HL-60/S4 treated with retinoic acid at 250 ng/mL for 4 days and 3 days (cell line): Measurements from ENCODE around the gene NEK7.
"Not testable (repeated sequence)": the region's sequence is repeated elsewhere in the genome, so short reads cannot be mapped to it uniquely, and the experiment has no call there.

Experiments
- in situ Hi-C: fragments of 300-500 bp; cut with MboI; formaldehyde crosslinking; loops from 2 replicates; pipeline ENCODE4 v1.7.0; 2022; ENCODE audit warnings: low sequenced_read_pairs

NEK7 gene

DNA sequence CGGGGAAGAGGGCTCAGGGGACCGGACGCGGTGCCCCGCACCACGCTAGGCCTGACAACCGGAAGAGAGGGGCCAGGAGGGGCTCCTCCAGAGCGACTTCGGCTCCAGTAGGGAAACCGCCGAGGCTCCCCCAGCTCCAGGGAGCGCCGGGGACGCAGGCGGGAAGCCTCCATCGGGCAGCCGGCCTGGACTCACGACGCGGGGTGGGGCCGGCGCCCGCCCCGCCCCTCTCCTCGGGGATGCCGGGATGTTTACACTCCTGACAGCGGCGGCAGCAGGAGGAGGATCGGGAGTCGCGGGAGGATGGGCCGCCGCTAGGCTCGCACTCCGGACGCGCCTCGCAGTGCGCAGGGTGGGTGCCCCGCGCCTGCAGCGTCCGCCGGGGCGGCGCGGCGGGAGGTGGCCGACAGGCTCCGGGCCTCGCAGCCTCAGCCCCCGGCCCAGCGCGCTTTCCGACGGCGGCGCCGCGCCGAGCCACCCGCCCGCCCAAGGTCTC lies at the start of gene NEK7:
Gene NEK7, plus strand, starts transcription at position 254 of the 496 bp plus-strand sequence. CDS start 75,583 bp downstream, outside the sequence.
- in situ Hi-C loops: no loop called here

DNA sequence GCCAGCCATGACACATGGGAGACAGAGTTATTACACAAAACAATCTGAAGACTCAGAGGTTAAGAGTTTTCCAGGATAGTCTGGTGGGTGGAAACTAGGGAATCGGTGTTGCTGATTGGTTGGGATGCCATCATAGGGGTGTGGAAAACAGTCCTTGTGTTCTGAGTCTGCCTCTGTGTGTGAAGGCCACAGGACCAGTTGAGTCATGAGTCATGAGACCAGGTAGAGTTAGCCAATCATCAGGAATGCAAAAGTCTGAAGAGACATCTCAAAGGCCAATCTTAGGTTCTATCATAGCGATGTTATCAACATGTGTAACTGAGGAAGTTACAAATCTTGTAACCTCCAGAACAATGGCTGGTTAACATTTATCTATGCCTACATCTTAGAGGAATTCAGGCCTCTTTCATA lies 49.7 kb upstream of the NEK7 start:
- in situ Hi-C loops: no loop called here

DNA sequence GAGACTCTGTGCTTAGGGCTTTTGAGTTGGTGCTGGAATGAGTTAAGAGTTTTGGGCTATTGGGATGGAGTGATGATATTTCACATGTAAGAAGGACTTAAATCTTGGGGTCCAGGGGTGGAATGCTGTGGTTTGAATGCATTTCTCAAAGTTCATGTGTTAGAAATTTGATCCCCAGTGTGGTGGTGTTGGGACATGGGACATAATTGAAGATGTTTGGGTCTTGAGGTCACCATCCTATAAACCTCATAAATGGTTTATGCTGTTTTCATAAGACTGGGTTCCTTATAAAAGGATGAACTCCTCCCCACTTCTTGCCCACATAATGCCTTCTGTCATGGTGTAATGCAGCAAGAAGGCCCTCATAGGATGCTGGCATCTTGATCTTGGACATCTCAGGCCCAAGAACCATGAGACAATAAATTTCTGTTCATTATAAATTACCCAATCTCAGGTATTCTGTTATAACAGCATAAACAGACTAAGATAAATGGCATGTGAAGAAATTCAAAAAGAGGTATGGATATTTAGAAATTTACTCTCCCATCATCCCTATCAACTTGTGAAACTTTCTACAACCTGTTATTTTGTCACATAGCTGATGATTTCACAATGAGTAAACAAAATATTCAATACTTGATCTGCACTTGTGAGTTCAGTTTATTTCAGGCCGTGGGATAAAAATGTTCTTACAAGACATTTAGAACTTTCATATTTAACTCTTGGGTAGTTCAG lies 48.0 kb upstream of the NEK7 start:
- in situ Hi-C loops: no loop called here

DNA sequence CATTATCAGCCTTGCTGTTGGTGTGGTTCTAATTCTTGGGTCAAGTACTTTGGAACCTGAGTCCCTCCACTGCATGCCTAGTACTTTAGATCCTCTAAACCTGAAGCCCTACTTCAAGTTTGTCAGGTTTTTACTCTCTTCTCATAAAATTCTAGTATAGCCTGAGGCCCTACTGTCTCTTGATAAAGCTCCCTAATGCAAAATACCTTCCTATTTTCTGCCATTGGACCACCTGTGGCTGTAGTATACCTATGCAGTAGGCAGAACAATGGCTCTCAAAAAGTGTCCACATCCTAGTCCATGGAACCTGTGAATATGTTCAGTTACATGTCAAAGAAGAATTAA lies 47.5 kb upstream of the NEK7 start:
- in situ Hi-C loops: no loop called here

DNA sequence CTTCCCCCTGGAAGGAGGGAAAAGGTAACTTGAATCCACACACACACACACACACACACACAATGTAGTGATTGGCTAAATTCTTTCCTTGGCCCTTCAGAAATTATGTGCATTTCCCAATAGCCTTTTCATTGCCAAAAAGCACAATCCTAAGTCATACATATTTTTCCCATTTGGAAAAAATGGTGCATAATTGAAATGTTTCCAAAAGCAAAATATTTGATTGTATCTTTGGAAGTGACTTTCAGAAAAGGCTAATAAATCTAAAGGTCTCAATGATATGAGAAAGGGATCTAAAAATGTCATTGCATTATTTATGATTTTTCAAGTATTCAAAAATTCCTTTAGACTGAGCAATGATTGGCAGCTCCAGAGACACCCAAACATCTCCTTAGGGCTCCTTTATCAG lies 43.5 kb upstream of the NEK7 start:
- in situ Hi-C loops: no loop called here

DNA sequence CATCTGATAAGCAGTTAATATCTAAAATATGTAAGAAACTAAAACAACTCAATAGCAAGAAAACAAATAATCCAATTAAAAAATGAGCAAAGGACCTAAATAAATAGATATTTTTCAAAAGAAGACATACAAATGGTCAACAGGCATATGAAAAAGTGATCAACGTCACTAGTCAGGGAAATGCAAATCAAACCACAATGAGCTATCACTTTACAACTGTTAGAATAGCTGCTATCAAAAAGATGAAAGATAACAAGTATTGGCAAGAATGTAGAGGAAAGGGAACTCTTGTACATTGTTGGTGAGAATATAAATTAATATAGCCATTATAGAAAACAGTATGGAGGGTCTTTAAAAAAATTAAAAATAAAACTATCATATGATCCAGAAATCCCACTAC lies 40.7 kb upstream of the NEK7 start:
- in situ Hi-C loops: no loop called here

DNA sequence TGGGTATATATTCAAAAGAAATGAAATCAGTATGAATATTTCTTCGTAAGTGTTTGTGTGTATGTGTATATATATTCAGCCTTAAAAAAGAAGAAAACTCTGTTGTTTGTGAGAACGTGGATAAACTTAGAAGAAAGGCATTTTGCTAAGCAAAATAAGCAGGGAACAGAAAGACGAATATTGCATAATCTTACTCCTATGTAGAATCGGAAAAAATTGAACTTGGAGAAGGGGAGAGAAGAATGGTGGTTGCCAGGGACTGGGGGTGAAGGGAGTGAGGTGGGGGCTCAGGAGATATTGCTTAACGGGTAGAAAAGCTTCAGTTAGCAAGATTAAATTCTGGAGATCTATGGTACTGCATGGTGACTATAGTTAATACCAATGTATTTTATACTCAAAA lies 40.3 kb upstream of the NEK7 start:
- in situ Hi-C loops: no loop called here

DNA sequence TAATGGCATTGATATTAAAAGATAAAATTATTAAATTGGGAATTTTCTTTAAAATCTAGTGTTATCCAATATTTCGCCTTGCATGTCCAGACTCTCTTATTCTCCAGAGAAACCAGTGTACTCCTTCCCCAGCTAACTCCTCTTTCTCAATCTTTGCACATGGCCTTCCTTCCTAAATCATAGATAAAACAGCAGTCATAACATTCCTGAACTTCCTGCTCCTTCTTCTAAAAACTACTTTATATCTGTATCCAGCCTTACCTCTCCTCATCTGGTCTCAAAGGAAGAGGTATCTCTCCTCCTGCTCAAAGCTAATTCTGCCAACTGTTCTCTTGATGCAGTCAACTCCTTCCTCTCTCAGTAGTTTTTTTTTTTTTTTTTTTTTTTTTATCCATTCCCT lies 39.5 kb upstream of the NEK7 start:
- in situ Hi-C loops: no loop called here

DNA sequence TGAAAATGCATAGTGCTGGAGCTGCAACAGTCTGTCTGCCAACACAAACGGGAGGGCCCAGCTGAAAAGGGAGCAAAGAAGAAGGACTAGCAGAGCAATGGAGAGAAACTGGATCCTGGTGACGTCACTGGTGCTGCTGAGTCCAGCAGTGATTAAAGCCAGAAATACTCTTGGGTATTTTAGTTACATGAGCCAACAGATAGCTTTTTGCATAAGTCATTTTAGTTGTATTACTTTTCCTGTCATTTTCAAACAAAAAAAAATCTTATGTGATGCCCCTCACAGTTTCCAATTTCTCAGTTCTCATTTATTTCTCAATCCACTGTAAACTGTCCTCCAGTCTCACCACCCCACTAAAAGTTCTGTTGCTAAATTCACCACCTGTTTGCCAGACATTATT lies 38.7 kb upstream of the NEK7 start:
- in situ Hi-C loops: no loop called here

DNA sequence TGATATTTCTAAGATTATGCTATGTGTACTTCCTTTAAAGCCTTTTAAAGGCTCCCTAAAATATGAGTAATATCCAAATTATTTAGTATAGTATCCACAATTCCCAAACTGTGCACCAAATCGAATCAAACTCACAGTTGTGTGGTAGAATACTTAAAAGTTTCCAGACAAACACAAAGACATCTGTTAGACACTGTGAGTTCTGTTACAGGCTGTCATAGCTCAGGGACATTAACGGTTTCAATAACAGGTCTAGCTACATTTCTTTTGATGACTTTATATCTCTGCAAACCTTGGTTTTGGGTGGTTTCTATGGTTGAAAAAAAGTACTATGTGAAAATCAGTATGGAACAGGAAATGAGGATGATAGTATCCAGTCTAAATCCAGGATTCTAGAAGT lies 36.9 kb upstream of the NEK7 start:
- in situ Hi-C loops: no loop called here

DNA sequence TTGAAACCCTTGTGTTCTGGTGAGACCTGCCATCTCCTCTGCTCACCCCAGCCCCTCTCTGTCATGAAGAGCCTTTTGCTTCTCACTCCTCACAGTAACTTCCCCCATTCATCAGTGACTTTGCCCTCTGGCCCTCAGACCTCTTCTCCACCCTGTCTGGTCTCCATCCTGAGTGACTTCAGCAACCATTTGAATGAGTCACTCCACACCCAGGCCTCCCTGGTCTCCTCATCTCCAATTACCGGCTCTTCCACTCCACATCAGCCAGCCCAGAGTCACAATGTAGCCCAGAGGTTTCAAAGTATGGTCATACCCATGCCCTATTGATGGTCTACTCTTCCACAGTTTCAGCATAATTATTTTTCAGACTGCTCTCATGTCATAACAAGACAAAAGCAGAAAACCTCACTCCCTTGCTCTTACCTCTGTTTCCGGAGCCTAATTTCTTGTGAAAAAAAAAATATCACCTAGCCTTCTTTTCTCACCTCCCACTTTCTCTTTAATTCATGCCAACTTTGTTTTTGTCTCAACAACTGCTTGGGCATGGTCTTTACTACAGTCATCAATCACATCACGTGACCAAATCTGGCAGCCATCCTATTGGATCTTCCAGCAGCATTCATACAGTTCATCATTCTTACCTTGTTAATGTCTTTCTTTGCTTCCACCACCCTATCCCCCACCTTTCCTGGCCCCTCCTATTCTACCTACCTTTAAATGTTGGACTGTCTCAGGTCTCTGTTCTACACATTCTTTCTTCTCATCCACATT lies 35.6 kb upstream of the NEK7 start:
- in situ Hi-C loops: no loop called here

DNA sequence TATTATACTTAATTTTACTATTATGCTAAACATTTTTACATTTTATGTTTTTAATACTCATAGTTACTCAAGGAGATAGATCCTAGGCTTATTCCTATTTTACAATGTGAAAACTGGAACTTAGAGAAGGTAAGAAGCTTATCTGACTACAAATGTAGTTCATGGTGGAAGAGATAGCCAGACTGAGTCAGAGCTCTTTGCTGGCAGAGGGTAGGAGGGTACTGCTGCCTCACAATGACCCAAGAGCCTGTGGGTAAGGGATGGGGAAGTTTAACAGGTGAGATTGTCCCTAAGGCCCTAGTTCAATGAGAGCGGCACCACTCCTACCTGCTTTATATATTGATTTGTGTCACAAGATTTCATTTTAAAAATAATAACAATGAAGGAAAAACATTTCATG lies 34.1 kb upstream of the NEK7 start:
- in situ Hi-C loops: no loop called here

DNA sequence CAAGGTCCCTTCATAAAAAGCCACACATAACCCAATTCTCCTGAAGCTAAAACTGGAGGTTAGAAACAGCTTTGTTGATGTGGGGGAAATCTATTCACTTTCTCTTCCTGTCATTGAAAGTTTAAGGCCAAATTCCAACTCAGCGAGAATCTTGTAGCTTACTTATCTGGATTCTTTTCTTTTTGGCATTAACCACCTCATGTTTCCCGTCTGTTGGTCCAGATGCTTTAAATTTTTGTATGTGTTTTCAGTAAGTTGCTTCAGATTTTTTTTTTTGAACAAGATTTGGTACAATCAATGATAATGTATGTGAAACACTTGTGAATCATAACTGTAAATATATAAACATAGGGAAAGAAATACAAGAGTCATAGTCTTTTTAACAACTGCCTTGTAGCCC lies 33.7 kb upstream of the NEK7 start:
- in situ Hi-C loops: no loop called here

DNA sequence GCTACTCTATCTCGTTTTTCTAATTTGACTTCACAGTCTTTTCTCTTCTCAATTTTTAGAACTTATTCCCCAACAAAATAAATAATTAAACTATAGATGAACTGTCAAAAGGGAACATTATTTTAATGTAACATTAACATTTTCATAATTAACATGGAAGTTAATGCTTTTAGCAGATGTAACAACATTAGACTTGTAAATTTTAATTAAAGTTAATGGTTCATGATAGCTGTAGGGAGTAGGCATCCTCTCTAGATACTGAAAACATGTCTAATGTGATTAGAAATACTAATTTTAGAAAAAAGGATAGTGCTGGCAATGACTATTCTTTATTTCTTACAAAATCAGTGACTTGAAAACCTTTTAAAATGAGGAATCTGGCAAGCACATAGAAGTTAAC lies 32.1 kb upstream of the NEK7 start:
- in situ Hi-C loops: no loop called here

DNA sequence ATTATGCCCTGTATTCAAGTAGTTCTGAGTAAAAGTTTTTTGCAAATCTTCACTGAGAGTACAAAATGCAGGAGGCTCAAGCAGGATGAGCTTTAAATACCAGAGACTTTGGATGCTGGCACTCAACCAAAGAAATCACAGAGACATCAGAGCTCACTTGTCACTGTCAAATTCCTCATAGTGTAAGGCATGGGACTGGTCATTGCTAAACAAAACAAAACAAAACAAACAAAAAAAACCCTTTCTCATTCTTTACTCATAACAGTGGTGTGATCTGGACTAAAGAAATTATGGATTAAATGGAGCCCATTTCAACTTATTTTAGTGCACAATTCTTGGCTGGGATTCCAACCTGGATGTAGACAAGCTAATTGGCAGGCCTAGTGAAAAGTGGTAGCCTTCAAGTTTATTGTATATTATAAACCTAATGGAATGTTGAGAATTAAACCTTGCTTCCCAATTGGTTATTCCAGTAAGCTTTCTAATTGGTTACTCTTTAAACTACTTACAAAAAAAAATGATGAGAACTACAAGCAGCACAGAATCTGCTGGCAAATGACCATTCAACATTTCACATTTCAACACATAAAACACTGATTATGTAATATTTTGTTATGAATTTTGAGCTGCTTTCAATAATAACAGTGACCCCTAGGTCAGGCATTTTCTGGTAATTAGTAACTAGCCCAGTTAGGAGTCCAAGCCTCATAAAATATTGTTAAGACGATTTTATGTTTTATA lies 30.6 kb upstream of the NEK7 start:
- in situ Hi-C loops: no loop called here

DNA sequence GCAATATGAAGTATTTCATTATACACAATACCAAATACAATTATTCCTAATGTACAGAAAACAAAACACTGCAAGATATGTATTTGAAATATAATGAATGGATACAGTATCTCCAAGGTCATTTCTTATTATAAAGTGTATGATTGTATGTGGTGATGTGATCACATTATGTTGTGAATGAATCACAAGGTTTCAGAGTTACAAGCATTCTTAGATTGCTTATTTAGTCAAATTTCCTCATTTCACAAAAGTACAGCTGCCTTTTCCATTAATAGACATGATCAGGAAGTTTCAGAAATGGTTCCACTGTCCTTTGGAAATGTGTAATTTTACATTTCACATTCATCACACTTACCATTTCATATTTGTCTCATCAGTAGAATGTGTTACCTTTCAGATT lies 28.3 kb upstream of the NEK7 start:
- in situ Hi-C loops: no loop called here

DNA sequence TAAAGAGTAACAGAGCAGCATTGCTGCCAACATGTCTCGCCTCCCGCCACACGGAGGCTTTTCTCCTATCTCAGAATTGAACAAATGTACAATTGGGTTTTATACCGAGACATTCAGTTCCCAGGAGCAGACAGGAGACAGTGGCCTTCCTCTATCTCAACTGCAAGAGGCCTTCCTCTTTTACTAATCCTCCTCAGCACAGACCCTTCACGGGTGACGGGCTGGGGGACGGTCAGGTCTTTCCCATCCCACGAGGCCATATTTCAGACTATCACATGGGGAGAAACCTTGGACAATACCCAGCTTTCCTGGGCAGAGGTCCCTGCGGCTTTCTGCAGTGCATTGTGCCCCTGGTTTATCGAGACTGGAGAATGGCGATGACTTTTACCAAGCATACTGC lies 26.7 kb upstream of the NEK7 start:
- in situ Hi-C loops: not testable (repeated sequence)

DNA sequence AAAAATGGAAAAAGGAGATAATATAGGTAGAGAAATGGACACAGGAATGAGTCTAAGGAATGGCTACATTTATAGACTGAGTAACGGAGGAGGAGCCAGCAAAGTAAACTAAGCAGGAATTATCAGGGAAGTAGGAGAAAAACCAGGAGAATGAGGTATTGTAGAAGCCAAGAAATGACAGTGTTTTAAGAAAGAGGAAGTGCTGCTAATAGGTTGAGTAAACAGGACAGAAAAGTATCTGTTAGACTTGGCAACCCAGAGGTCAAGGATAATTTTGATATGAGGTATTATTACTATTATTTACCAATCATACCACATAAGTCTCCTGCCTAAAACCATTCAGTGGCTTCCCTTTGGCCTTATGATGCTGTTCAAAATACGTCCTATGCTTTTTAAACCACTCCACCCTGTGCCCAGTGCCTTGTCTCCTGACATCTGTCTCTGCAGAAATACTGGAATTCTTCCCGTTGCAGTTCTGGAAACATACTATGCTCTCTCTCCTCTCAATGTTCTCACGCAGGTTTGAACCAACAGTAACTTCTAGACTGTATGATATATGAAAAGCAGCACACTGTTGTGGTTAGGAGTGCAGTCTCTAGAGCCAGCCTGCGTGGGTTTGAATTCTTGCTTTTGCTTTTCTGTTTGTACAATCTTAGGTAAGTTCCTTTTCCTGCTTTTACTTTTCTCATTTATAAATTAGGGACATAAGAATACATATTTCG lies 24.6 kb upstream of the NEK7 start:
- in situ Hi-C loops: no loop called here

DNA sequence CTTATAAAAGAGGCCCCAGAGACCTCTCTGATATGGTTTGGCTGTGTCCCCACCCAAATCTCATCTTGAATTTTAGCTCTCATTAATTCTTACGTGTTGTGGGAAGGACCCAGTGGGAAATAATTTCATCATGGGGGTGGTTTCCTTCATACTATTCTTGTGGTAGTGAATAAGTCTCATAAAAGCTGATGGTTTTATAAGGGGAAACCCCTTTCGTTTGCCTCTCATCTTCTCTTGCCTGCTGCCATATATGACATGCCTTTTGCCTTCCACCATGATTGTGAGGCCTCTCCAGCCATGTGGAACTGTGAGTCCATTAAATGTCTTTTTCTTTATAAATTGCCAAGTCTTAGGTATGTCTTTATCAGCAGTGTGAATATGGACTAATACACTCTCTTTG lies 22.5 kb upstream of the NEK7 start:
- in situ Hi-C loops: no loop called here

DNA sequence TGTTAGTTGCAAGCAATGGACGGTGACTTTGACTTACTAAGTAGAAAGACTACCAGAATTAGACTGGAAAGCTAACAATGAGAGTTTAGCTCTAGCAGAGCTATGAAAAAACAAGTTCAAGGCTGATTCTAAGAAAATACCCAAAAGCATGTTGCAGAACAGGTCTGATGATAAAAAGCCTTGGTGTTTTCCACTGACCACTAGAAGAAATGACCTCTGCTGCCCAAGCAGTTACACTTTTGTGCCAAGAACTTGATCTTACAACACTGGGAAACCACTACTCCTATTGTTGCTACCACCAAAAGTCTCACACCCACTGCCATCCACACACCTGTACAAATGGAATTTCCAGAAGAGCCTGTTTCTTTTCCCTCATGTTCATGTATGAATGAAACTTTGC lies 21.4 kb upstream of the NEK7 start:
- in situ Hi-C loops: no loop called here

DNA sequence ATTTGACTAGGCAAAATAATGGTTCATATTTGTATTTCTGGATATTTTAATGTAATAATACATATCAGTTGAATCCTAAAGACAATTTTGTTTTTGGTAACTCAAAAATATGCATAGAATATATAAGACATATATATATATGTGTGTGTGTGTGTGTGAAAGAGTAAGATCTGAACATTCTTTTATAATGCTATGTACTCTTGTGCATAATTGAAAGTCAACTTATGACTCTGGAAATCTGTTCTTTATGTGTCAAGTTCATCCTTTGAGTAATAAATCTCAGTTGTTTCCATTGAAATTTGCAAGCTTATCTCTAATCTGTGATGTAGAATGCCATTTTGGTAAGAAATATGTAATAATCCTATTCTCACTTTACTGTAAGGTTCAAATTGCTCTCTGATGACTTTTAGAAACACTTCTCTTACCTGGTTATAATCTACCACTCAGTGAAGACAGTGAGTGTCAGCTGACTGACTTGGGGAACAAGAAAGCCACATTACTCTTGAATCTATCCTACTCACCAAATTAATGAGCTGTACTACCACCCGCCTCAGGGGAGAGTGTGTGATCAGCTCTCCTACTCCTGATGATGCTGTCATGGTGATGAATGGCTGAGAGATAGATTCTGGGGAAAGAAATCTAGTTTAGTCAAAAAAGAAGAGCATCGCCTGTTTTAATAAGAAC lies 15.0 kb upstream of the NEK7 start:
- in situ Hi-C loops: no loop called here
